MCF 10A (cell line): Measurements from ENCODE around the gene LRRFIP1. TPM values are rescaled to one million over a fixed set of nuclear protein-coding genes. Genes with fewer than 3 reads are reported as not detected.

Experiments used
- BruUV-seq: library from RNA; stranded (reverse); fragments of 400-500 nt; replicated peaks from 2 replicates; lab custom pipeline; 2021; lab: Mats Ljungman, UMichigan
- CTCF ChIA-PET: fragments of 300-600 bp; sonication (Branson Sonifier 250); formaldehyde crosslinking; extraction: SDS; loops from one replicate; lab custom pipeline; 2021; ENCODE audit warnings: antibody characterized with exemption, inconsistent platforms; lab: Yijun Ruan, JAX
- POLR2A ChIA-PET: fragments of 300-600, 350-650 bp; sonication (Branson Sonifier 250); formaldehyde crosslinking; extraction: SDS; loops from one replicate; lab custom pipeline; 2020; ENCODE audit warnings: antibody characterized with exemption, inconsistent platforms; lab: Yijun Ruan, JAX
- DNase-seq: peaks from one replicate; pipeline ENCODE4 v3.0.0-alpha.2; 2018; ENCODE audit not compliant: unreplicated experiment
- H3K27ac Mint-ChIP-seq: one replicate; pipeline ENCODE4 v1.8.0; 2022; ENCODE audit warnings: mild to moderate bottlenecking, low read depth, mixed read lengths; ENCODE audit not compliant: unreplicated experiment
- H3K27me3 Mint-ChIP-seq: one replicate; pipeline ENCODE4 v1.8.0; 2022; ENCODE audit warnings: mixed read lengths; ENCODE audit not compliant: insufficient read depth, unreplicated experiment
- H3K36me3 Mint-ChIP-seq: one replicate; pipeline ENCODE4 v1.8.0; 2022; ENCODE audit warnings: mild to moderate bottlenecking, moderate library complexity, mixed read lengths; ENCODE audit not compliant: insufficient read depth, unreplicated experiment
- H3K4me1 Mint-ChIP-seq: one replicate; pipeline ENCODE4 v1.8.0; 2022; ENCODE audit warnings: mixed read lengths; ENCODE audit not compliant: insufficient read depth, unreplicated experiment
- H3K4me3 Mint-ChIP-seq: one replicate; pipeline ENCODE4 v1.8.0; 2022; ENCODE audit warnings: mild to moderate bottlenecking, moderate library complexity, mixed read lengths; ENCODE audit not compliant: unreplicated experiment
- H3K9me3 Mint-ChIP-seq: one replicate; pipeline ENCODE4 v1.8.0; 2022; ENCODE audit warnings: mixed read lengths; ENCODE audit not compliant: unreplicated experiment
- CTCF ChIP-seq: fragments of 200-600 bp; IDR thresholded peaks from one replicate; pipeline ENCODE4 v1.8.0; 2022; ENCODE audit warnings: antibody characterized with exemption, mild to moderate bottlenecking; ENCODE audit not compliant: unreplicated experiment
- intact Hi-C: fragments of 100-400 bp; cut with micrococcal nuclease; formaldehyde crosslinking; loops from 2 replicates; pipeline ENCODE4 v1.14.1; 2022
- total RNA-seq: library from RNA; stranded (reverse); gene quantifications from 2 replicates; pipeline ENCODE4 v1.2.3, GENCODE V29; 2022

LRRFIP1 gene
- total RNA-seq, 1 experiment from 2014 or later = 197 TPM

GRCh38 chr2:237651761-237652160 is 24.4 kb downstream of the LRRFIP1 start:
- TF ChIP-seq CTCF = no peak
- H3K27me3 Mint-ChIP-seq = peaks cover 19% of the 10 kb centered on the region
- H3K36me3 Mint-ChIP-seq = no peaks in the 10 kb centered on the region
- peaks cover 1% of the 10 kb centered on the region for H3K9me3 Mint-ChIP-seq
- H3K4me1 Mint-ChIP-seq = no peaks in the 10 kb centered on the region
- H3K4me3 Mint-ChIP-seq = no peak overlapping the region
- BruUV-seq = no TSS peak
- ChIA-PET POLR2A (interaction anchor here (0.7 kb wide), 1 partner anchor 635 kb away, joined by 3 read pairs; no protein-coding TSS in a partner anchor), CTCF (no interaction called here)
- intact Hi-C loops = no loop called here
- DNase-seq = no peak
- no peak overlapping the region for H3K27ac Mint-ChIP-seq

- intact Hi-C loops = no loop called here
- no peak for TF ChIP-seq CTCF
- Mint-ChIP-seq H3K4me1 (no peaks in the 10 kb centered on the region), H3K4me3 (no peak overlapping the region), H3K27ac (no peak overlapping the region), H3K36me3 (no peaks in the 10 kb centered on the region), H3K27me3 (peaks cover 24% of the 10 kb centered on the region), H3K9me3 (peaks cover 6% of the 10 kb centered on the region)
- no peak for DNase-seq
- no TSS peak for BruUV-seq
- CTCF ChIA-PET = no interaction called here
- POLR2A ChIA-PET = no interaction called here
Observed at GRCh38 chr2:237652181-237652580, 24.8 kb downstream of the LRRFIP1 start.

GRCh38 chr2:237652854-237653253 is 25.5 kb downstream of the LRRFIP1 start:
- H3K4me1 Mint-ChIP-seq = no peaks in the 10 kb centered on the region
- BruUV-seq = no TSS peak
- H3K4me3 Mint-ChIP-seq = no peak overlapping the region
- no peaks in the 10 kb centered on the region for H3K36me3 Mint-ChIP-seq
- ChIA-PET POLR2A (no interaction called here), CTCF (no interaction called here)
- TF ChIP-seq CTCF = no peak
- no peak for DNase-seq
- H3K27me3 Mint-ChIP-seq = peaks cover 30% of the 10 kb centered on the region
- no peak overlapping the region for H3K27ac Mint-ChIP-seq
- H3K9me3 Mint-ChIP-seq = peaks cover 10% of the 10 kb centered on the region
- intact Hi-C loops = no loop called here

- Mint-ChIP-seq H3K4me1 (no peaks in the 10 kb centered on the region), H3K36me3 (no peaks in the 10 kb centered on the region), H3K27ac (no peak overlapping the region), H3K27me3 (peaks cover 30% of the 10 kb centered on the region), H3K9me3 (peaks cover 10% of the 10 kb centered on the region), H3K4me3 (no peak overlapping the region)
- intact Hi-C loops = no loop called here
- CTCF ChIA-PET = no interaction called here
- POLR2A ChIA-PET = no interaction called here
- TF ChIP-seq CTCF = no peak
- no TSS peak for BruUV-seq
- no peak for DNase-seq
Observed at GRCh38 chr2:237653776-237654558, 26.6 kb downstream of the LRRFIP1 start.
